NCI-H1417 (cell line): Measurements from ENCODE around the gene CSNK2A2.

Source experiments
- DNase-seq, 3 experiments: peaks; one replicate each; lab custom pipeline; 2025; lab: John Stamatoyannopoulos, UW

The CSNK2A2 gene

GRCh38 chr16:58138852-58139251 is 59.1 kb downstream of the CSNK2A2 start:
- no peak for DNase-seq

GRCh38 chr16:58137581-58137980 is 60.3 kb downstream of the CSNK2A2 start:
- no peak for DNase-seq

DNA sequence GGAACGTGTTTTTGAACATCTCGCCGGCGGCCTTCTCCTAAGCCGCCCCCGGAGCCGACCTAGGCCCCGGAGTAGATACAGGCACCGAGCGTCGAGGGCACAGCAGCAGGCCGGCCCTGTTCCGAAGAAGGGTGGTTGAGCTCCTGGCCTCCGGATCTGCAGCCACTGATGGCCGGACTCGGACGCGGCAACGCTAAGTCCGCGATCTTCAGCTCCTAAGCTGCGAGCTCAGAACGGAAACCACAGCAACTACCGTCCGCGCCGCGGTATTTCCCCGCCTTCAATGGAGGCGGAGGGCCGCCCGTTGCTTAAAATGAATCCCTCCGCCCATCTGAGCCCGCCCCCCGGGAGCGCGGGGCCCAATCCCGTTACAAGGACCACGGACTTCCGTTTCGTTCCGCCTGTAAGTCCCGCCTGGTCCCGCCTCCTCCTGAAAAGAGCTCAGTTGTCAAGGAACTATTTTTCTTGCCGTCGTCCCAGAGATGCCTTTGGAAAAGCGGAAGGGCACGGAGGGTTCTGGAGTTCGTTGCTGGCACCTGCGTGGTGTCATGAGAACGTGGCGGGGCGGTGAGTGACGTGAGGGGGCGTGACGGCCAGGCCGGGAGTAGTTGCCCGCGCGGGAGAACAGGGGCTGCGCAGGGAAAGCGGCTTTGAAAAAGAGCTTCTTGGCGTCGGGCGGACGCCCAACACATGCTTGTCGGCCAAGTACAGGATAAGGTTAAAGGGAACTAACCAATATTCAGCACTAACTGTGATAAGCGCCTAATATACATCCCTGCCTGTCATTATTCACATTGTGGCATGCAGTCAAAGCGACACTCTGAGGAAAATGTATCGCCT is 68.6 kb downstream of the CSNK2A2 start, which contains the start of gene CFAP20:
Gene CFAP20 (minus strand): TSS at position 285 of the 840 bp plus-strand sequence. CDS start 266 bp downstream, at position 19.
- DNase-seq = peak; percentile 97 to 100 (median 99)

GRCh38 chr16:58128711-58129096 is 69.2 kb downstream of the CSNK2A2 start:
- DNase-seq = peak in 1 of 3 experiments; percentile 59

GRCh38 chr16:58128181-58128631 is 69.7 kb downstream of the CSNK2A2 start:
- peak in 1 of 3 experiments; percentile 23 for DNase-seq

GRCh38 chr16:58127634-58128033 is 70.3 kb downstream of the CSNK2A2 start:
- no peak for DNase-seq

GRCh38 chr16:58127033-58127556 is 70.8 kb downstream of the CSNK2A2 start:
- peak in 2 of 3 experiments; percentile 11 to 53 for DNase-seq

GRCh38 chr16:58126451-58126961 is 71.4 kb downstream of the CSNK2A2 start:
- no peak for DNase-seq

DNA sequence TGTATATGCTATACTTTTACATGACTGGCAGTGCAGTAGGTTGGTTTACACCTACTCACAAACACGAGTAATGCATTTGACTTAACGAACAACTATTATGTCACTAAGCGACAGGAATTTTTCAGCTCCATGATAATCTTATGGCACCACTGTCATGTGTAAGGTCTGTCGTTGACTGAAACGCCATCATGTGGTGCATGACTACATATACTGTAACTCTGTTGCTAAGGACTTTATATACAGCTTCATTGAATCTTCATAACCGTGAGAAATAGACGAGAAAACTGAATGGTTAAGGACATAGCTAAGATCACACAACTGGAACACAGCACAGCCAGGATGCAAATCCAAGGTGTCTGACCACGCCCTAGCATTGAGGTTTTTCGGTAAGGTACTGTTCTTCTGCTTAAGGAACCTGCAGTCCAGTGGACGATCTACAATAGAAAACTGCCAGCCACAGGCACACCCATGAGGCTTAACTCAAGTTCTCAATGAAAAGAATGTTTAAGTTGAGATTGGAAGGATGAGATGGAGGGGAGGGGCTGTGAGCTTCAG is 72.0 kb downstream of the CSNK2A2 start:
- peak in 1 of 3 experiments; percentile 21 for DNase-seq

- DNase-seq = no peak
Observed at GRCh38 chr16:58125041-58125440, 72.9 kb downstream of the CSNK2A2 start.

DNA sequence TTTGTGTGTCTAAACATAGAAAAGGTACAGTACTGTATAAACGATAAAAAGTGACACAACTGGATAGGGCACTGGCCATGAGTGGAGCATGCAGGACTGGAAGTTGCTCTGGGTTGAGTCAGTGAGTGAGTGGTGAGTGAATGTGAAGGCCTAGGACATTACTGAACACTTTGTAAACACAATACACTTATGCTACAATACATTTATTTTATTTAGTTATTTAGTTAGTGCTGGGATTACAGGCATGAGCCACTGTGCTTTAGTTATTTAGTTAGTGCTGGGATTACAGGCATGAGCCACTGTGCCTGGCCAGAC is 73.3 kb downstream of the CSNK2A2 start:
- DNase-seq = no peak

GRCh38 chr16:58123896-58124600 is 73.9 kb downstream of the CSNK2A2 start:
- no peak for DNase-seq

DNA sequence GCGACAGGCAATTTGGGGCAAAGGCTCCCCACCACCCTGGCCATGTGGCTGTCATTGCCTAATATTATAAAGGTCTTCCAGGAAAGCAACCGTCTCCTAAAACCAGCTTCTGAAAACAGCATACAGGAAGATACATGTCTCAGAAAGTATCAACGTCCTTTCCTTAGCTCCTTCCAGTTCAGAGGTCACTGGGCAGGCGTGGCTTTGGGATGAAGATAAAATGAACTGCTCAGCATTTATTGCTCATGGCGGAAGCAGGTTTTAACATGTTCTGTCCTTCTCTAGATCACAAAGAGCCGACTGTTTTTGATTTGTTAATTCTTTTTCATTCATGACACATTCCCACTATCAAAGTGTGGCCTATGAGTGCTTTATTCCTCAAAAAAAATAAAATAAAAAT is 76.8 kb downstream of the CSNK2A2 start:
- DNase-seq = peak in 1 of 3 experiments; percentile 57

- no peak for DNase-seq
Observed at GRCh38 chr16:58120234-58120633, 77.7 kb downstream of the CSNK2A2 start.

DNA sequence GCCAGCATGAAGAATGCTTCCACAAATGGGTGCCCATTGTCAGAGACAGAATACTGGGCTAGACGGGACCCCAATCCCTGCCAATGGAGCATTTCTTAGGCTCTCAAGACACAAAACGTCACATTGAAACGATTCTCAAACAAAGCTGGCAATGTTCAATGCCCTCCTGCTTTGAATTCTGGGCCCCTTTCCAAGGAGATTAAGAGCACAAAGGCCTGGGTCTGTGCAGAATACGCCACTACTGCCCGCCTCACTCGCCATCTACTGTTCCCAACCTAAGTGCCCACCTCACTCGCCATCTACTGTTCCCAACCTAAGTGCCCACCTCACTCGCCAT is 78.4 kb downstream of the CSNK2A2 start:
- DNase-seq = no peak

DNA sequence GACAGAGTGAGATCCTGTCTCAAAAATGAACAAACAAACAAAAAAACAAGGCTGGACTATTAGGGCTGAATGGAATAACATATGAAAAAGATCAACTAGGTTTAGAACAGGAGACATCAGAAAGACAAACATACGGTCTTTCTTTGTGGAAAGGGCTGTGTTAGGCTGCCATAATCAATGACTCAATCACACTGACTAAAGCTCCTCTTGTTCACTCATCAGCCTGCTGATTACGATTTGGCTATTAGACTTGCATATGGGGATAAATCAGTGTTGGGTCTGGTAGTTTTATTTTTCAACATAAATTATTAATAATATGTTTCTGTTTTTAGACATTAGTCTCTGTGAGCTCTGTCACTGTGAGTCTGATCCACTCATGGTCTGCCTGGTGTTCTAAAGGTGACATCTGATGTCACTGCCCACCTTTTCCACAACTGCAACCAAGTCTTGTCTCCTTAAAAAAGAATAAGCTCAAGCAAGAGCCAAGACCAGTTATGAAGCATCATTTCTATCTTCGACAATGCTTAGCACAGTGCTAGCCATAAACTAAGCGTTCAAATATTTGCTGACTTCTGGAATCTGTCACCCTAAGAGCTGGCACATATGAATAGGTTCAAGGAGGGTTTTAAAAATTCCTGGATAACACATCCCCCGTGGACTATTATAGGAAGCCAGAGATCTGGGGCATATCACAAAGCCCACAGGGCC is 79.0 kb downstream of the CSNK2A2 start:
- DNase-seq = no peak

DNA sequence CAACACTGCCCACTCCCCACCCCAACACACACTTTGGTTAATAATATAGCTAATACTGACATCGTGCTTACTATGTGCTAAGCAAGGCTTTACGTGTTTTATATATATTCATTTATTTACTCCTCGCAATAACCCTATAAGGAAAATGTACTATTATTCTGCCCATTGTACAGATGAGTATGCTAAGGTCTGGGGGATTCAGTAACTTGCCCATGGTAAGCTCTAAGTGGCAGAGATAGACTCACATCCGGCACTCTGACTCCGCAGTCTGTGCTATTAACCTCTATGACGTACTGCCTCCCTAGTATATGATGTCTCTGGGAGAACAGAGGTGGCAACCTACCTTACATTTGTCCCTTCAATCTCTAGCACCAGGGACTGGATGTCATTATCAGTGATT is 81.4 kb downstream of the CSNK2A2 start:
- DNase-seq = no peak

GRCh38 chr16:58116081-58116480 is 81.8 kb downstream of the CSNK2A2 start:
- no peak for DNase-seq

DNA sequence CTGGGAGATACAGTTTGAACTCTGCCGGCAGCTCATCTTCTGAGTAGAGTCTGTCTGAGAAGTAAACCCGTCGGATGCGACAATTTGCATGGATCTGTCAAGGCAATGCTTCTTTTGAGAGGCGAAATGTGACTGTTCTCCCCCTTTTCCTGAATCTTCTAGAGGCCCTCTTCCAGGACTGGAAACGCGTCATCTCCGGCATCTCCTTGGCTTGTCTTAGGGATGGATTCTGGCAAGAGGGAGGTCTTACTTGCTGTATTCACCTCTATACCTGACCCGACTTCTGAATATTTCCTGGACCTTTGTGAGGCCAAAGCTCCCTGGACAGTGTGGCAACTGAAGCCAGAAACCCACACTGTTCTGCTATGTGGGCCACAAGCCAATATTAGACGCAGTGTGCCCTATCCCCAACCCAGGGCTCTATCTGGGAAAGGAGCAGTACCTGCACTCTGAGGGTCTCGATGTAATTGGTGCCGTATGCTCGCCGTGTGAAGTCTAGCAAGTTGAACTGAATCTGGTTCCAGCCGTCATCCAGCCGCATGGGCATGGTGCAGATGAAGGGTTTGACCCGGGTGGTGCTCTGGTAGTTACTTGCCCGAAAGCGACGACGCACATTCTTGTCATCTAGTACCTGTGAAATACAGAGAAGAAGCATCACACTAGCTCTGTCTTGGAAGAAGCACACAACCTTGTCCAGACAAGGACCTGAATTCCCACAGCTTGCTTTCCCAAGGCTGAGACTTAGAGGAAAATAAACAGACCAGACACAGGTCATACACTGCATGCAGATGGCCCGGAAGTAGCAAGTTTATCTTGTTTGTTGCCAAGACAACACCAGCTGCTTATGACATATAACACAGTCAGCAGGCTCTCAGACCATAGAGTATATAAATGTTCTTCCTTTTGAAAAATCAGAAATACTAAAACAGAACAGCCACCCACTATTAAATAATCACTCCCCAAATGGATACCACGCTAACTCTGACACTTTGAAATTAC is 82.8 kb downstream of the CSNK2A2 start:
- DNase-seq = peak in 1 of 3 experiments; percentile 6

DNA sequence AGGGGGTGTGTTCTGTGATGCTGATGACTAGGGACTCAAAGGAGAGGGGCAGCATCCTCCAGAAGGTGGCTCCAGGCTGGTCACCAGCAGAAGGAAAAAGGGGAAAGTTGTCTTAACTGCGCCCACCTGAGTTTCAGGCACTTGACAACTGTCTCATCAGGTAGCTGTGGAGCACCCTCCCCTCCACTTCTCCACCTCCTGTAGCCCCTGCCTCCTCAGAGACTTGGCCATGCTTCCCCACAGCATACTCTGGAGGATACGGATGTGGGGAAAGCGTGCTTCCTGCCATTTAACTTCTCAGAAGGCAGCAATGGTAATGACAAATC is 86.6 kb downstream of the CSNK2A2 start:
- no peak for DNase-seq
